Stimulated activated CD4-positive, alpha-beta T cell treated with anti-CD3 and anti-CD28 coated beads, TNF-alpha, amount 100 ng/mL, for 48 hours (primary cell): ENCODE measurements around the gene PRR30.
A peak's percentile ranks its signal among the peaks of the same experiment; 100 is the strongest.

ENCODE experiments used
- DNase-seq, 3 donors: peaks; one replicate each; pipeline ENCODE4 v3.0.0-alpha.2; 2020; ENCODE audit warnings: low read depth in 3 of 3

PRR30 gene

GRCh38 chr2:27154488-27154887 lies 15.3 kb upstream of the PRR30 start:
- no peak for DNase-seq

DNA sequence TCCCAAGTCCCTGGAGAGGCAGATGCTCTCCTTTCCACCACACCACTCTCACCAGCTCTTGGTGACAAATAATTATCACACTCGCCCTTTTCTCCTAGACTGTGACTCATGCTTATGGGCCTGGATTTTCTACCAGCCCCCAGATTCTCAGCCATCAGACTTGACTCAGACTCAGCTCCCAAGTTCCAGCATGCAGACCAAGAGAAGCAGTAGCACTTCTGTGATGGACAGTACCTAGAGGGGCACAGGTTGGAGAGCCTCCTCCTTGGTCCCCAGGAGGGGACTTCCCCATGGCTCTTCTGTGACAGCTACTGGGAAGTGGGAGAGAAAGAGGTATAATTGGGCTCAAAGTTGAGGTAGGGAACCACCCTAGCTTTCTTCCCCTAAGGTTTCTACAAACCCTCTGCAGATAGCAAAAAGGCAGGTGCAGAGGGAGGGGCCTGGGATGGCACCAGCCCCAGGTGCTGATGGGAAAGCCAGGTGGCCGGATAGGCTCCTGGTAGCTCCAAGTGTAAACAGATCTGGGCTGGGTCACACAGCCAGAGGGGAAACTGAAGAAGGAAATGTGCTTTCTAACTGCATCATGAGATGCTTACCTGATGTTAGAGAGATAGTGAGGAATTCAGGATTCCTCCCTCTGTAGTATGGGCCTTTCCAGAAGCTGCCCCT lies 13.7 kb upstream of the PRR30 start:
- no peak for DNase-seq

- no peak for DNase-seq
Measured at GRCh38 chr2:27152102-27152795, 13.0 kb upstream of the PRR30 start.

GRCh38 chr2:27150639-27151230 lies 11.5 kb upstream of the PRR30 start:
- no peak for DNase-seq

- no peak for DNase-seq
Measured at GRCh38 chr2:27149570-27150405, 10.6 kb upstream of the PRR30 start.

GRCh38 chr2:27148801-27149439 lies 9.7 kb upstream of the PRR30 start, which contains the start of gene TCF23:
TCF23 (plus strand) TSS chr2:27149004; CDS start chr2:27149134, 130 bp downstream.
- DNase-seq: no peak

DNA sequence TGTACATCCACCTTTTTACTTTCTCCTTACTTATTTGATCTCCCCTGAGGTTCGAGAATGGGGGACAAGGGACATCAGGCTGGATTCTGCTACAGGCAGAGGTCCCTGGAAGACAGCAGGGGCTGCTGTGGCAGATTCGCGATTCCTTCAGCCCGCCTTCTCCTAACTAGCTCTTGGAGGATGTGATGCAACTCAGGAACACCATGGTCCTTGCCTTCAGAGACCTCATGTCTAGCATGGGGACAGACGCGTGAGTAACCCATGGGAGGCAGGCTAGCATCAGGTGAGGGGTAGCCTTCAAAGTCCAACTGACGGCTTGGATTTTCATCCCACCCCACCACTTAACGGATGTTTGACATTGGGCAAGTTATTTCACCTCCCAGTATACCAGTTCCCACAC lies 8.7 kb upstream of the PRR30 start:
- DNase-seq: no peak

GRCh38 chr2:27145682-27146081 lies 6.5 kb upstream of the PRR30 start:
- DNase-seq: no peak

GRCh38 chr2:27143285-27143684 lies 4.1 kb upstream of the PRR30 start:
- DNase-seq: no peak

DNA sequence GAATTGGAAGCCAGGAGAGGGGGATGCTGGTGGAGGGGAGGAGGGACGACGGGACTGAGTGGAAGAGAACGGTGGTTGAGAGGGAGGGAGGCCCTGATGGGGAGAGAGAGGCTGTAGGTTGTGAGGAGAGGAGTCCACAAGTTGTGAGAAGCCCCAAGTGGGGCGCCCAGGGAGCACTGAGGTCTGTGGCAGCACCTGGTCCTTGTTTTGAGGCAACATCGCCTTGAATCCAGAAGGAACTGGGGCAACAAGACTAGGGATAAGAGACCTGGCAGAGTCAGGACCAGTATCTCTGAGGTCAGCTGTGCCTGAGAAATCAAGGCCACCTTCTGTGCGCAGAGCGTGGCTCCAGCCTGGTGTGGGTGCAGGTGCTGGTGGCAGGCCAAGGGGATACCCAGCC lies 1.1 kb downstream of the PRR30 start:
- no peak for DNase-seq

GRCh38 chr2:27137322-27137935 lies 1.8 kb downstream of the PRR30 start:
- no peak for DNase-seq

- DNase-seq: no peak
Measured at GRCh38 chr2:27136751-27137150, 2.5 kb downstream of the PRR30 start.

DNA sequence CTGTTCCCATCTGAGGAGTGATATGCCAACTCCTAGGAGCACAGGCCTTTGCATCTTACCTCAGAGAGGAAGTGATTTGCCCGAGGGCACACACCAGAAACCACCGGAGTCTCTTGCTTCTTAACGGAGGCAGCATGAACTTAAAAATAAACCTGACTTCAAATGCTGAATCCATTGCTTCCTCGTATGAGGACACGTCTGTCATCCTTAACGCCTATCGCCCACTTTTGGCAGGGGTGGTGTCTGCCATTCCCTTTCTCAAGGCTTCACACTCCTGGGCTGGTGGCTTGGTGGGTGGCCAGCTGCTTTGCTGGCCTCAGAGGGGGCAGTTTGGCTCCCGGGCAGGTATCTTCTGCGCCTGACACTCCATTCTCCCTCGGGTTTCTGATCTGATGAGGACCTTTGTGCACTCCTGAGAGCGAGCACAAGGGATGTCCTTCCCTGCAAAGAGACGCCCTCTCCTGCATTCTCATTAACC lies 3.7 kb downstream of the PRR30 start:
- DNase-seq: no peak

DNA sequence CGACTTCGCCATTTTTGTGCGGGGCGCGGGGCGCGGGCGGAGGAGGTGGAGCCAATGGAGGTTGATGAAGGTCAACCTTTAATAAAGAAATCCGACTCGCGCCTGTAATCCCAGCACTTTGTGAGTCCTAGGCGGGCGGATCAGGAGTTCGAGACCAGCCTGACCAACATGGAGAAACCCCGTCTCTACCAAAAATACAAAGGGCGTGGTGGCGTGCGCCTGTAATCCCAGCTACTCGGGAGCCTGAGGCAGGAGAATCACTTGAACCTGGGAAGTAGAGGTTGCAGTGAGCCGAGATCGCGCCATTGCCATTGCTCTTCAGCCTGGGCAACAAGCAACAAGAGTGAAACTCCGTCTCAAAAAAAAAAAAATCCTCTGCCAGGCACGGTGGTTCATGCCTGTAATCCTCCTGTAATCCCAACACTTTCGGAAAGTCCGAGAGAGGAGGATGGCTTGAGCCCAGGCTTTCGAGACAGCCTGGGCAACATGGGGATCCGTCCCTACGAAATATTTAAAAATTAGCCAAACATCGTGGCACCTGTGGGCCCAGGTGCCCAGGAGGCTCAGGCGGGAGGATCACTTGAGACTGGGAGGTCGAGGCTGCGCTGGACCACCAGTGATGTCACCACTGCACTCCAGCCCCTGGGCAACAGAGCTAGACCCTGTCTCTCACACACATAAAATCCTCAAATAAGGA lies 4.3 kb downstream of the PRR30 start:
- no peak for DNase-seq

GRCh38 chr2:27133905-27134780 lies 5.1 kb downstream of the PRR30 start, which contains the start of gene PREB:
PREB (minus strand) TSS chr2:27134636; CDS start chr2:27134421, 215 bp downstream.
- peak; percentile 96 to 99 (median 97) for DNase-seq

DNA sequence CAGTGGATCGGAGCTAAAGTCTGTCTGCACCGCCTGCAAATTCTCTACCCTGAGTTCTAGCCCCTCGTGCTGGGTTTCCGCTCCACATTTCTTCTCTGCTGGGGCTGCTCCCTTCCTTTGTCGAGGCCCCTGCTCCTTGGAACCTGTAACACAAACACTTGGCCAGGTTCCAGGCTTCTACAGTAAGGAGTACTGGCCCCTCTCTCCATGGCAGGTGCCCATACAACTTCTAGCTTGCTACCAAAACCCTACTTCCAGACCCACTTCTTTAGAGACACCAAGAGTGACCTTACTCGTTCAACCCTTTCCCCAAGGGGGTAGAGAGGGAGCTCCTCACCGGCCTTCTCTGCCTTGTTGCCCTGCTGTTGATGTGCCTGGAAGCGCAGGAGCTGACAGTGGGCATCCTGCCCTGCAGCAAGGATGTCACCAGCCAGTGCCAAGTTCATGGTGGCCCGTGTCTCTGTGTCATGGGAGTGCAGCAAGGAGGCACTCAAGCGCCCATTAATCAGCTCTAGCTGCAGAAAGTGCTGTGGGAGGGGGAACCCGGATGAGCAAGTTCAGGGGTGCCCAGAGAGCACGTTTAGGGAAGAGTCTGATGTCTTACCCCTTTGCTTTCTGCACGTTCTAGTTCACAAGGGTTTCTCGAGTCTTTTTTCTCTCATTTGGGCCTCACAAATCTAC lies 5.9 kb downstream of the PRR30 start:
- peak in 1 of 3 donors; percentile 28 for DNase-seq

DNA sequence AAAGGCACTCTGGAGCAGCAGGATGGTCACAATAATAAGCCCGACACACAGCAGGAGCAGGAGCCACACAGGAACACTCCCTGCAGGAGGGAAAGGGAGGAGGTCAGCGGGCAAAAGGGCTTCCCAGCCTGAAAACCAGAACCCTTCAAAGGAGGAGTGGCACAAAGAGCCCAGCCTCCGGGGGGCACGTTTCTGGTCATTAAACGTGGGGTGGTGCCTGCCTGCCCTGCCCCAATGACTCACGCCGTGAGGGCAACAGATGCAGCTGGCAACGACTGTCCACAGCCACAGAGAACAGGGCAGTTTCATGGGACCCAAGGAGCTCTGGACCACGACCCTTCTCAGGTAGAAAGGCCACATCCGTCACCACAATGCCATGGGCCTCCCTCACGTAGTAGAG lies 7.8 kb downstream of the PRR30 start:
- DNase-seq: no peak

DNA sequence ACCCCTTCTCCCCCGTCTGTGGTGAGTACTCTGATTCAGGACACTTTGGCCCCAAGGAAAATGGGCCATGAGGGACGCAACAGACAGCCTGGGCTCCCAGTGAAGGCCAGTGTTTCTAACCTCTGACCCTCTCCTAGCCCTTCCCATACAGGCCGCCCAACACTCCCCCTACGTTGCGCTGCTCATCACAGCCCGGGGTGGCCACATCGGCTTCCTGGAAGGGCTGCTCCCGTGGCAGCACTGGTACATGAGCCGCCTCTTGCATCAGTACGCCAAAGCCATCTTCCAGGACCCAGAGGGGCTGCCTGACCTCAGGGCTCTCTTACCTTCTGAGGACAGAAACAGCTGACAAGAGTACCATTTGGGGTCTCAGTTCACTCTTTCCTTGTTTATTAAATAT lies 8.8 kb downstream of the PRR30 start:
- DNase-seq: no peak
